K562 (cell line): ENCODE data around the gene FTSJ1. TPM values are rescaled to one million over a fixed set of nuclear protein-coding genes. Genes with fewer than 3 reads are reported as not detected.
"Not testable (repeated sequence)": the region's sequence is repeated elsewhere in the genome, so short reads cannot be mapped to it uniquely, and the experiment has no call there.

Experiments
- ATAC-seq: fragments of 200-7000 bp; cut with Tn5 transposase; 3 replicates; pipeline ENCODE4 v1.9.1; 2020; ENCODE audit warnings: moderate library complexity
- BruUV-seq: library from RNA; stranded (reverse); fragments of 400-500 nt; replicated peaks from 2 replicates; lab custom pipeline; 2021; lab: Mats Ljungman, UMichigan
- CTCF ChIA-PET: fragments of 300-600 bp; formaldehyde crosslinking; extraction: SDS; loops from one replicate; lab custom pipeline; 2021; ENCODE audit warnings: low intra/inter-chr PET ratio; lab: Yijun Ruan, JAX
- POLR2A ChIA-PET: fragments of 300-600, 350-650 bp; sonication (Branson Sonifier 250); formaldehyde crosslinking; extraction: SDS; loops from one replicate; lab custom pipeline; 2021; ENCODE audit warnings: antibody characterized with exemption, inconsistent platforms; lab: Yijun Ruan, JAX
- DNase-seq, 4 experiments: peaks; one replicate each; pipeline versions ENCODE4 v3.0.0 to v3.0.0-alpha.2; 2011 to 2018; ENCODE audit warnings: low spot score in 3 of 4, mixed read lengths in 3 of 4; ENCODE audit errors: extremely low read depth in 1 of 4
- FAIRE-seq: peaks from 2 replicates; lab custom pipeline; 2011; peaks lifted over from hg19 to GRCh38; lab: Jason Lieb, UNC
- H2AFZ ChIP-seq: 2 replicates; pipeline ENCODE4 v1.6.0; 2011; ENCODE audit warnings: low read depth, low read length, control low read depth, inconsistent platforms
- H3K27ac ChIP-seq: fragments of 200-600 bp; 3 replicates; pipeline ENCODE4 v1.8.0; 2011; ENCODE audit warnings: low read depth, mild to moderate bottlenecking, control low read depth, inconsistent platforms, low read length, moderate library complexity, mixed read lengths; ENCODE audit errors: extremely low read depth
- H3K27me3 ChIP-seq, 2 experiments: fragments of 300-600 bp in 1 of 2; 2 replicates in 1 of 2; 3 replicates in 1 of 2; pipeline versions ENCODE4 v1.6.0 to v1.8.0; 2011; ENCODE audit warnings: inconsistent platforms in 2 of 2, low read length in 2 of 2, mild to moderate bottlenecking in 1 of 2, mixed read lengths in 1 of 2, moderate library complexity in 1 of 2; ENCODE audit not compliant: control insufficient read depth in 2 of 2, insufficient read depth in 2 of 2
- H3K36me3 ChIP-seq: fragments of 300-600 bp; 3 replicates; pipeline ENCODE4 v1.8.0; 2011; ENCODE audit warnings: mild to moderate bottlenecking, low read length, inconsistent platforms; ENCODE audit not compliant: control insufficient read depth, insufficient read depth
- H3K4me1 ChIP-seq, 2 experiments: fragments of 200-600 bp in 1 of 2; replicated peaks in 1 of 2; 2 replicates in 1 of 2; 3 replicates in 1 of 2; pipeline versions ENCODE4 v1.5.1 to v1.8.0; 2011; ENCODE audit warnings: inconsistent platforms in 2 of 2, low read length in 2 of 2, mild to moderate bottlenecking in 1 of 2, mixed read lengths in 1 of 2, moderate library complexity in 1 of 2; ENCODE audit not compliant: control insufficient read depth in 2 of 2, insufficient read depth in 2 of 2
- H3K4me2 ChIP-seq: 2 replicates; pipeline ENCODE4 v1.6.1; 2011; ENCODE audit warnings: low read length, control low read depth, inconsistent platforms, mixed read lengths; ENCODE audit not compliant: insufficient read depth
- H3K4me3 ChIP-seq: fragments of 200-600 bp; sonication (generic), shearing (Covaris generic); 2 replicates; pipeline ENCODE4 v1.5.1; 2016; ENCODE audit warnings: control low read depth, inconsistent platforms
- H3K79me2 ChIP-seq: fragments of 200-600 bp; 3 replicates; pipeline ENCODE4 v1.8.0; 2011; ENCODE audit warnings: low read length, inconsistent platforms; ENCODE audit not compliant: control insufficient read depth, insufficient read depth
- H3K9ac ChIP-seq, 2 experiments: 2 replicates each; pipeline versions ENCODE4 v1.6.0 to v1.6.1; 2011; ENCODE audit warnings: low read depth in 2 of 2, low read length in 2 of 2, control low read depth in 1 of 2, inconsistent platforms in 1 of 2, mild to moderate bottlenecking in 1 of 2, mixed read lengths in 1 of 2; ENCODE audit not compliant: insufficient read depth in 1 of 2
- H3K9me1 ChIP-seq: one replicate; pipeline ENCODE4 v1.6.0; 2011; ENCODE audit warnings: inconsistent platforms, mild to moderate bottlenecking, low read length, moderate library complexity; ENCODE audit not compliant: control insufficient read depth, insufficient read depth
- H3K9me3 ChIP-seq: replicated peaks from 2 replicates; pipeline ENCODE4 v1.5.1; 2011; ENCODE audit warnings: low read depth, low read length, inconsistent platforms; ENCODE audit not compliant: control insufficient read depth, insufficient read depth
- H4K20me1 ChIP-seq: replicated peaks from 2 replicates; pipeline ENCODE4 v1.6.1; 2011; ENCODE audit warnings: low read length, inconsistent platforms, mixed read lengths; ENCODE audit not compliant: control insufficient read depth, insufficient read depth
- CBFA2T3 ChIP-seq: fragments of 450-650 bp; IDR thresholded peaks from 2 replicates; pipeline ENCODE4 v1.6.1; 2017
- ESRRB ChIP-seq: fragments of 250-450 bp; sonication (Bioruptor Pico); IDR thresholded peaks from 2 replicates; pipeline ENCODE4 v1.5.0; 2020; ENCODE audit warnings: mild to moderate bottlenecking, moderate library complexity, borderline replicate concordance
- KDM1A ChIP-seq, 2 experiments: fragments of 450-650 bp; IDR thresholded peaks; 2 replicates each; pipeline ENCODE4 v1.6.1; 2016; ENCODE audit warnings: mild to moderate bottlenecking in 2 of 2
- RBFOX2 ChIP-seq: fragments of 200-400 bp; formaldehyde crosslinking; IDR thresholded peaks from 2 replicates; pipeline ENCODE4 v1.6.1; 2017; ENCODE audit warnings: low read depth, mild to moderate bottlenecking, low read length, moderate library complexity
- RCOR1 ChIP-seq, 2 experiments: IDR thresholded peaks; 2 replicates each; pipeline ENCODE4 v1.6.1; 2012; ENCODE audit warnings: low read depth in 2 of 2, low read length in 2 of 2, borderline replicate concordance in 1 of 2, improper control_type of control experiment in 1 of 2
- TFAM ChIP-seq: fragments of 250-450 bp; sonication (Bioruptor Pico); conservative IDR thresholded peaks from 2 replicates; pipeline ENCODE4 v1.5.0; 2021; ENCODE audit warnings: mild to moderate bottlenecking, moderate library complexity
- WGBS: fragments of 100-300 bp; shearing (Covaris generic); methylation state at CpG from one replicate; pipeline ENCODE4 v1.1.6; 2016; ENCODE audit warnings: low coverage, mixed read lengths; ENCODE audit not compliant: insufficient coverage; ENCODE audit errors: missing lambda C conversion rate; 5-methylcytosine and 5-hydroxymethylcytosine counted together
- in situ Hi-C: fragments of 300-500 bp; cut with MboI; formaldehyde crosslinking; loops from 4 replicates; pipeline ENCODE4 v1.15.0; 2018; ENCODE audit warnings: inconsistent platforms, mixed read lengths
- intact Hi-C: fragments of 100-400 bp; cut with micrococcal nuclease; formaldehyde crosslinking; loops from 2 replicates; pipeline ENCODE4 v1.14.2; 2022
- polyA plus RNA-seq, 8 experiments: library from polyadenylated mRNA; depleted of rRNA in 4 of 8; stranded (reverse) in 5 of 8; unstranded in 3 of 8; fragments of >200 nt; fragmentation: Nextera tagmentation in 2 of 8; fragmentation: Illumina TruSeq in 1 of 8; extraction: Ambion mirVana in 2 of 8; extraction: Trizol in 1 of 8; gene quantifications; 2 replicates each; pipeline versions ENCODE4 v1.2.1 to v1.2.3, GENCODE V29; 2011 to 2014; ENCODE audit warnings: inconsistent platforms in 1 of 8, missing spikeins in 1 of 8
- total RNA-seq, 7 experiments: library from RNA; depleted of rRNA in 6 of 7; stranded (reverse); fragments of >200 nt in 6 of 7; fragmentation: Illumina TruSeq in 2 of 7; extraction: Trizol in 2 of 7; gene quantifications; 2 replicates each; pipeline versions ENCODE4 v1.2.1 to v1.2.3, GENCODE V29; 2011 to 2021; ENCODE audit warnings: low replicate concordance in 1 of 7

Gene FTSJ1
- total and polyA plus RNA-seq, 9 of the 15 experiments (the other 6 are each of a cell fraction or from before 2014, with no cell fraction given): 12.2 to 95.6 (median 71.6) TPM

DNA sequence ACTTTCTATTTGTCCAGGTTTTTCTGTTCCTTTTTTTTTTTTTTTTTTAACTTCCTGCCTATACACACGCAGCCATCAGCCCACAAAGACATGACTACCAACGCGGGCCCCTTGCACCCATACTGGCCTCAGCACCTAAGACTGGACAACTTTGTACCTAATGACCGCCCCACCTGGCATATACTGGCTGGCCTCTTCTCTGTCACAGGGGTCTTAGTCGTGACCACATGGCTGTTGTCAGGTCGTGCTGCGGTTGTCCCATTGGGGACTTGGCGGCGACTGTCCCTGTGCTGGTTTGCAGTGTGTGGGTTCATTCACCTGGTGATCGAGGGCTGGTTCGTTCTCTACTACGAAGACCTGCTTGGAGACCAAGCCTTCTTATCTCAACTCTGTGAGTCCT is 47.7 kb downstream of the FTSJ1 start:
- Histone ChIP-seq H3K27ac (no peak overlapping the region; the same call in 2 of the 3 replicates), H3K9me3 (no peaks in the 10 kb centered on the region), H4K20me1 (no peaks in the 10 kb centered on the region; the same call in 1 of the 2 replicates), H3K36me3 (peaks cover 50% of the 10 kb centered on the region; the same call in 2 of the 3 replicates), H3K4me2 (peak overlapping the region; percentile 66), H3K9ac (peak overlapping the region in 1 of 2 experiments; percentile 85; a peak in 3 of 4 replicates), H3K79me2 (peaks cover 32% of the 10 kb centered on the region), H3K27me3 (no peaks in the 10 kb centered on the region), H3K4me1 (peaks cover 9 to 12% of the 10 kb centered on the region in 2 experiments; a peak in 3 of 5 replicates), H3K9me1 (peaks cover 3% of the 10 kb centered on the region), H3K4me3 (peak overlapping the region; percentile 60; the same call in 1 of the 2 replicates), H2AFZ (no peak overlapping the region)
- TF ChIP-seq RBFOX2: peak; percentile 52
- no peak for TF ChIP-seq TFAM (CRISPR knock-in tag)
- no peak for TF ChIP-seq ESRRB
- ATAC-seq (no peak), FAIRE-seq (no peak), DNase-seq (no peak)
- intact Hi-C loops: loop anchor here (10.0 kb wide), 1 partner anchor 51 kb away; the partner anchor contains the start of gene RBM3
- WGBS: 76% methylated on average over 10 of the region's 12 CpGs
- BruUV-seq: TSS peak; percentile 31
- ChIA-PET POLR2A (no interaction called here), CTCF (interaction anchor here (0.6 kb wide), 1 partner anchor 58 kb away, joined by 4 read pairs; no protein-coding TSS in a partner anchor)
- in situ Hi-C loops: no loop called here

DNA sequence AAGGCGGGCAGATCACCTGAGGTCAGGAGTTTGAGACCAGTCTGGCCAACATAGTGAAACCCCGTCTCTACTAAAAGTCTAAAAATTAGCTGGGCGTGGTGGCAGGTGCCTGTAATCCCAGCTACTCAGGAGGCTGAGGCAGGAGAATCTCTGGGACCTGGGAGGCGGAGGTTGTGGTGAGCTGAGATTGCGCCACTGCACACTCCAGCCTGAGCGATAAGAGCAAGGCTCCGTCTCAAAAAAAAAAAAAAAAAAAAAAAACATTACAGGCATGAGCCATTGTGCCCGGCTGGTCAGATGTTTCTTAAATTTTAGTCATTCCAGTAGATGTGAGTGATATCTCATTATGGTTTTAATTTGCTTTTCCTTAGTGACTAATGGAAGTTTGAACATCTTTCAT is 49.9 kb downstream of the FTSJ1 start:
- H3K9me3 ChIP-seq, FAIRE-seq, H3K9ac ChIP-seq, BruUV-seq, in situ Hi-C loops, CTCF ChIA-PET, H2AFZ ChIP-seq, DNase-seq, H3K9me1 ChIP-seq, H3K27me3 ChIP-seq, H3K4me3 ChIP-seq, H4K20me1 ChIP-seq, ATAC-seq, H3K27ac ChIP-seq, H3K4me2 ChIP-seq: not testable (repeated sequence)
- Histone ChIP-seq H3K79me2 (peaks cover 32% of the 10 kb centered on the region), H3K36me3 (peaks cover 58% of the 10 kb centered on the region; the same call in 2 of the 3 replicates), H3K4me1 (peaks cover 9 to 12% of the 10 kb centered on the region in 2 experiments; a peak in 3 of 5 replicates)
- POLR2A ChIA-PET: interaction anchor here (0.6 kb wide), 2 partner anchors 29 to 56 kb away, joined by 3 to 4 read pairs; partner anchors contain the start of gene SLC38A5
- WGBS: 76% methylated on average over 3 of the region's 8 CpGs
- TF ChIP-seq KDM1A (IDR thresholded peaks at IDR 0.05): peak; percentile 27 to 31; a peak in 2 of 4 replicates
- TF ChIP-seq CBFA2T3: 0 out of 2 replicates have a peak, but pooled peaks have one; percentile 29
- peak in 1 of 2 experiments; percentile 50; a peak in 1 of 4 replicates for TF ChIP-seq RCOR1 (IDR thresholded peaks at IDR 0.05; ENCODE audit: borderline replicate concordance in 1 of 2, low read depth in 2 of 2, low read length in 2 of 2)
- intact Hi-C loops: loop anchor here (10.0 kb wide), 1 partner anchor 49 kb away; the partner anchor contains the start of gene RBM3
